K562 treated with DMSO at 1 percent for 12 hours (cell line): ENCODE results near the gene NEK6. TPM values are rescaled to one million over a fixed set of nuclear protein-coding genes. Genes with fewer than 3 reads are reported as not detected.

Experiments used
- total RNA-seq: library from RNA; unstranded; fragments of 300-600 nt; gene quantifications from 2 replicates; pipeline ENCODE4 v1.2.3, GENCODE V29; 2022; ENCODE audit not compliant: insufficient read depth

Gene NEK6
- 4.4 and 10.4 TPM in 2 replicates for total RNA-seq

GRCh38 chr9:124257844-124258606 lies at the start of gene NEK6:
NEK6 (plus strand) TSS chr9:124257949; CDS start chr9:124301965, 44,016 bp downstream.

Other genes starting within 250 kb of the NEK6 start
- gene LHX2, start 246.2 kb upstream of the NEK6 start, total RNA-seq = not detected in 2 replicates
- 362 and 379 TPM in 2 replicates for gene PSMB7, start 157.5 kb downstream of the NEK6 start, total RNA-seq
- not detected in 2 replicates for gene ADGRD2, start 192.5 kb downstream of the NEK6 start, total RNA-seq
- gene NR5A1, start 249.4 kb downstream of the NEK6 start, total RNA-seq = not detected in 2 replicates